ENCODE data around the gene EEIG1. TPM values are rescaled to one million over a fixed set of nuclear protein-coding genes. Genes with fewer than 3 reads are reported as not detected.

The EEIG1 gene
- polyA plus RNA-seq, 1 donor, result 19.2 TPM

- no peak for DNase-seq (ENCODE audit: low read depth)
These were observed 20.9 kb downstream of the EEIG1 start for GRCh38 chr9:127959841-127960409.

- DNase-seq (ENCODE audit: low read depth), result no peak
These were observed 21.4 kb downstream of the EEIG1 start for GRCh38 chr9:127959398-127959797.

DNA sequence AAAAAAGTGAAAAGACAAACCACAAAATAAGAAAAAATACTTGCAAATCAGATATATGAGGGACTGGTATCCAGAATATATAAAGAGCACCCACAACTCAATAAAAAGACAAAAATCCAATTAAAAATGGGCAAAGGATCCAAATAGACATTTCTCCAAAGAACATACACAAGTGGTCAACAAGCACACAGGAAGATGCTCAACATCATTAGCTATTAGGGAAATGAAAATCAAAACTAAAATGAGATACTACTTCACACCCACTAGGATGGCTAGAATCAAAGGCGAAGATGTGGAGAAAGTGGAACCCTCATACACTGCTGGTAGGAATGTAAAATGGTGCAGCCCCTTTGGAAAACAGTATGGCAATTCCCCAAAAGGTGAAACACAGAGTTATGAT lies 22.1 kb downstream of the EEIG1 start:
- DNase-seq (ENCODE audit: low read depth), result no peak

DNA sequence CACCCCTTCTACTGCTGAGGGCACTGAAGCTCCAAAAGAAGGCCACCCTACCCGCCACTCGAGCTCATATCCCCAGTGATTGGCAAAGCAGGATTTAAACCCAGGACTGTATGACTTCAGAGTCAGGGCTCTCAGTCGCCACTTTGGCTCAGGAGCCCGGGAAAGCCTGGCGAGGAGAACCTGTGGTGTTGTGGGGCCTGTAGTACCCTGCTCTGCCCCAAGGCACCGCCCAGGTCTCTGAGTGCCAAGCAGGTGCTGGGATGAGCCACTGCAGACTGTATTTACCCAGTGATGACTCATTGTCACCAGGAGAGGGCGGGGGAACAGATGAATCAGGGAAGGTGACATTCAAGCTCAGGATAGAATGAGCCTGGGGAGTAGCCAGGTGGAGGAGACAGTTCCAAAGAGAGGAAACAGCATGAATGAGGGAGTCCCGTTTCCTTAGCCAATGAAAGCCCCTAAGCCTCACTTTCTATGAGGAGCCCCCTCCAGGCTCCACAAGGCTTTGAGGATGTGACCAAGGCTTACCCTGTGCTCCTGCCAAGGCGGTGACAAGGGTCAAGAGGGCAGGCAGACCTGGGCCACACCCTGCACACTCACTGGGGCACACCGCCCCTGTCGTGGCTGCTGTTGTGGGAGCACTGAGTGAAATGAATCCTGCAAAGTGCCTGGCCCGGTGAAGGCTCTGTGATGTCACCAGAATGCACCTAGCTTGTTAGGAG lies 25.3 kb downstream of the EEIG1 start:
- DNase-seq (ENCODE audit: low read depth), result no peak

DNA sequence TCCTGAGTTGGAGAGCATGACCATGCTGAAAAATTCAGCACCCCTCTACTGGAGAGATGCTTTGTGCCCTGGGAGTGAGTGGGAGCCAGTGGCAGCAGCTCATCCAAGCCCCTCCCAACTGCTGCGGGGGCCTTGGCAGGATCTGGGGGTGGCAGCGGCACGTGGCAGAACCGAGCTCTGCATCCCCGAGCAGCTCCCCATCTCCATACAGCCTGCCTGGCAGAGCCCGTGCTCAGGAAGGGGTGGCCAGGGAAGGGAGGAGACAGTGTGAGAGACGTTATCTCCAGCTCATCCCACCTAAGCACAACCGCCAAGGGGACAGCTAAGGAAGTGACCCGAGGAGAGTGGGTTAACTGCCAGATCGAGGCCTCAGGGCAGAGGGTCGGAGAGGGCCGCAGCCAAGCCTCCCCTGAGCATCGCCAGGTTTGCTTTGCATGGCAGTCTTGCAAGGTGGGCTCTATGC lies 25.9 kb downstream of the EEIG1 start:
- no peak for DNase-seq (ENCODE audit: low read depth)

GRCh38 chr9:127953768-127954505 lies 26.9 kb downstream of the EEIG1 start:
- DNase-seq (ENCODE audit: low read depth), result no peak

- no peak for DNase-seq (ENCODE audit: low read depth)
These were observed 27.6 kb downstream of the EEIG1 start for GRCh38 chr9:127953154-127953553.

DNA sequence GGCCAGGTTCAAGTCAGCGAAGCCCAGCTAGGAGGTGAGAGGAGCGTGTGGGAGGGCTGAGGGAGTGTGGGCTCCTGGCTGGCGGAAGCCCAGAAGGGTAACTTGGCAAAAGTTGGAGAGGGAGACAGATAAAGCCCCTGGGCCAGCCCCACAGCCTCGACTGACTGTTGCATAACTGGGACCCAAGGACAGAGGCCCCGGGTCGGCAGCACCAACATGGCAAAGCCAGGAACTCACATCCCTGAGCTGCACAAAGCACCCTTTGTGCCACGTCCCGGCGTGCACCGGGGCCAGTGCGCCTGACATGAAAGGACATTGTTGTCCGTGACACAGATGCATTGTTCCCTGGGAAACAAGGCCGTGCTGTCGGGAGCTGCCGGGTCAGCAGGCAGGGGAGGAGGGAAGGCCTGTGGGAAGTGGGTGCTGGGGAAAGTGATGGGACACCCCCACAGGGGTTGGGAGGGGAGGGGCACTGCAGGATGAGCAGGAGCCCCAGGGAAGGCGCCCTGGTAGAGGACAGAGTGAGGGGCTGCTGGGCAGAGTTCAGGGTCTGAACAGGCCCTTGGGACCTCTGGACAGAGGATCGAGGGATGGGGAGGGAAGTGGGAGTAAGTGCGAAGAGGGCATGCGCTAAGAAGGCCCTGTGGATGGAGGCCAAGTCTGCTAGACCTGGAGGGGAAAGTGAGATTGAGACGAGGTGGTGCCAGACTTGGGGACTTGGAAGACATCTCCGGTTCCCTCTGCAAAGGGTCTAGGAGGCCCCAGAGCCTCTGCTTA lies 30.1 kb downstream of the EEIG1 start:
- no peak for DNase-seq (ENCODE audit: low read depth)

DNA sequence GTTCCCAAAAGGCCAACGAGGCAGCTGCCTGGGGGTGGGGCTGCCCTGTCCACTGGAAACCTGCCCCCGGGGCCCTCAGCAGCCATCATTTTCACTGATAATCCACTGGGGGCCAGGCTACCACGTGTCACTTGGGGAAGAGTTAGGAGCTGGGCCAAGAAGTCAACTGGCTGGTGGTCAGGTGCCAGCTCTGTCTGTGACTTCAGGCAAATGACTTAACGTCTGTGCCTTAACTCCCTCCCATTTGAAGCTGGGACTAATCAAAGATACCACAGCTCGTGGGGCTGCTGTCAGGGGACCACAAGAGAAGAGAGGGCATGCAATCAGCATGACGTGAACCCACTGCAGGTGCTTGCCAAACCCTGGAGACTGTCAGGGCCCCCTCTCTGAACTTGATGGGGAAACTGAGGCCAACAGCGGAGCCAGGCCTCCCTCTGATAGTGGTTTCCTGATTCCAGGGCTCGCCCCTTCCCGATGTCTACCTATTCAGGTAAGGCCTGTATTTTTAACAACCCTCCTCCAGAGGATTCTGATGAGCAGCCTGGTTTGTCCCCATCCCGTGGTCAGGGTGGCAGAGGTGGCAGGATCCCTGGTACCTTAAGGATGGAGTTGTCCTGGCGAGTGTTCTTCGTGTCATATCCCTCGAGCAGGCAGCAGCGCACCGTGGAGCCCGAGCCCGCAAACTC lies 30.8 kb downstream of the EEIG1 start:
- no peak for DNase-seq (ENCODE audit: low read depth)

GRCh38 chr9:127947841-127948710 lies 32.7 kb downstream of the EEIG1 start:
- no peak for DNase-seq (ENCODE audit: low read depth)

DNA sequence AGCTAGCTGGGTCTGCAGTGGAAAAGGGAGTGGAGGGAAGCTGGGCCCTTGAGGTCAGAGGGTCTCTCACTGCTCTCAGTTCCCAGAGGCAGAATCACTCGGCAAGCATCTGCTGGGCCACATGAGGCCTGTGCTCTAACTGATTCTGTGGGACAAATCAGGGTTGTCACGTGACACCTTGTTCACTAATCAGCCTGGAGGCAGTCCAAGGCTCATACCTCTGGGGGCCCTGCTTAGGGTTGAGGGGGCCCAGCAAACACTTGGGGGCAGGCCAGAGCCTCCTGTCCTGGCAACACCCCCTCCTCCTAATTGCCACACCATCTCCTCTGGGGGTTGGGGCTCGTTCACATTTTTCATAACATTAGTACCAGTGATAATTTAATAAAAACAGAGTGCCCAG lies 34.1 kb downstream of the EEIG1 start:
- DNase-seq (ENCODE audit: low read depth), result no peak

DNA sequence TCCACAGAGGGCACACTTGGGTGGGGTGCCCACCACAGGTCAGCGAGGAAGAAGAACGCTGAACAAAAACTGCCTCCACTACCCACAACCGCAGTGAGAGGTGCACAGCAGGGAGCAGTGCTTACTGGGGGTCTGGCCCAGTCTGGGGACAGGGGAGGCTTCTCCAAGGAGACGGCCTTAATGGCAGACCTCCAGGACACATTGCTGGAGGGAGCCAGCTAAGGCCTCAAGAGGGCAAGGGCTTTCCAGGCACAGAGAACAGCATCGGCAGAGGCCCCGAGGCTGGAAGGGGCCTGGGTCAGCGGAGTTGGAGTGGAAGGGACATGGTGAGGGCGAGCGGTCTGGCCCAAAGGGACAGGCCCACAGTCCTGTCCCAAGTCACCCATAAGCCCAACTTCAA lies 34.8 kb downstream of the EEIG1 start:
- no peak for DNase-seq (ENCODE audit: low read depth)

DNA sequence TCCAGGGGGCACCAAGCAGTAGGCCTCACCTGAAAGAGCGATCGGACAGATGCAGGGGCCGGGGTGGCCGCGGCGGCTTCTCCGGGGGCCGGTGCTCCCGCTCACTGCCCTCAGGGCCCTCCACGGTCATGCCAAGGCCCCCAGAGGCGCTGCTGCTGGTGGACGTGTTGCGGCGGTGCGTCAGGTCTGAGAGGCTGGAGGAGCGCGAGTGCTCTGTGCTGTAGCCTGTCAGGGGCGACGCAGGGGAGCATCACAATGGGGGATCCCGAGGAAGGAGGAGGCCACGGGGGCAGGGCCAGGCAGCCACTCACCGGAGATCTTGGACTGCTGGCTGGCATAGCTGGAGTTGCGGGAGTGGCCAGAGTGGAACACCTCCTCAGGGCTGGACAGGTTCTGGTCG lies 35.5 kb downstream of the EEIG1 start:
- DNase-seq (ENCODE audit: low read depth), result no peak

DNA sequence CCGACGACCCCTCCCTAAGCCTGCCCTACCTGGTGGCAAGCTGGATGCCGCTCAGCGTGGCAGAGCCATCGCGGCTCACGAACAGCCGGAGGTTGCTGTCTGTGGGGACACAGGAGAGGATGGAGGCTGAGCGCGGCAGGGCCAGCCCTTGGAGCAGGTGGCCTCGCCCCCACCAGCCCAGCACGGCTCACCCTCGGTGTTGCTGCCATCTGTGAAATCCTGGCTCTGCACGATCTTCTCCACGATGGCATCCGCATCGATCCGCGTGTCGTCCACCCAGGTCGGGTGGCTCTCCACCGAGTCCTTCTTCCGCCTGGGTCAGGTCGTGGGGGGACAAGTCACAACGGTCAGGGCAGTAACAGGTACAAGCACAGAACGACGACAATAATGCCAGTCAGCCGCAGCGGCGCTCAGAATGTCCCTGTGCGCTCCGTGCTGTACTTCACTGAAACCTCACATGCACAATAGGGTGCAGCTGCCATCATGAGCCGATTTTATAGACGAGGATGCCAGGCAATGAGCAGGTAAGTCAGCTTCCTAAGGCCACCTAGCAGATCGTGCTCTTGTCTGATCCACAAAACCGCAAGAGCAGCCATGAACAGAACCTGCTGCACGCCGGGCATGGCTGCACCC lies 36.1 kb downstream of the EEIG1 start:
- DNase-seq (ENCODE audit: low read depth), result no peak

DNA sequence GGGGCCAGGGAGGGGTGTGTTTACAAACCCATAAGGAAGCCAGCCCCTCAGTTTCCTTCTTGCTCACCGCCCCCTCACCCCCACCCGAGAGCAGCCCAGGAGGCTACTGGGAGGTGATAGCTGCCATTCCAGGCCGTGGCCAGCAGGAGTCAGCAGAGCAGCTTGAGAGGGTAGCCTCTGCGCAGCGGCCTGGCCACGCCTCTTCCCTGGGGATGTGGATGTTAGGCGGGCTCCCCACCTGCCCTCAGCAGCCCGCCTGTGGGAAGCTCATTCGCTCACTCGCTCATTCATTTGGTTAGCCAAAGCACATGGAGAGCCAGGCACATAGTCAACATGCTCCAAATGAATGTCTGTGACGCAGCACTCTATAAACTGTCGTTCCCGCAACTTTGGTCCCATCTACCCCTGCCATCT lies 37.1 kb downstream of the EEIG1 start:
- no peak for DNase-seq (ENCODE audit: low read depth)

DNA sequence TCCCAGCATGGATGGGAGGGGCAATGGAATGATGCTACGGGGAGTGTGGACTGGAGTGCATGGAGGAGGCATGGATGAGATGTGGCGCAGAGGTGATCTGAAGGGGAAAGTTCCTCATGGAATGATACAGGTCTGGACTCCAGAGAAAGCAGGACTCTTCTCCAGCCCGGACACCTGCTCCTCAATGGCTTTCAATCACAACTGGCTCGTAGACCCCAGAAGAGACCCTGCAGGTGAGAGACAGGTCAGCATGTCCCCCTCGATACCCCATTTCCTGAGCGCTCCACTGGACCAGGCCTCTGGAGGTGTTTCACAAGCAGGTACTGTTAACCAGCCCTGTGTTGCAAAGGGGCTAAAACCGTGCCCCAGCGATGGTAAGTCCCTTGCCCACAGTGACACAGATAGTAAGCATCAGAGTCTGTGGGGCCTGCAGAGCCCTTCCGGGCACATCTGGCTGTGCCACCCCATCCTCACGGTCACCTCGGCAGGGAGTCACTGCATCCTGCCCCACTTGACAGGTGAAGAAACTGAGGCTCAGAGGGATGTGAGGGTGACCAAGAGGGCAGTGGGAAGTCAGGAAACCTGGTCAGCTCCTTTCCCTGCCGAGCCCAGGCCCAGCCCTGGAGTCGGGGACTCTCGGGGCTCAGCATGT lies 37.7 kb downstream of the EEIG1 start:
- DNase-seq (ENCODE audit: low read depth), result no peak

GRCh38 chr9:127942216-127943010 lies 38.4 kb downstream of the EEIG1 start:
- no peak for DNase-seq (ENCODE audit: low read depth)

DNA sequence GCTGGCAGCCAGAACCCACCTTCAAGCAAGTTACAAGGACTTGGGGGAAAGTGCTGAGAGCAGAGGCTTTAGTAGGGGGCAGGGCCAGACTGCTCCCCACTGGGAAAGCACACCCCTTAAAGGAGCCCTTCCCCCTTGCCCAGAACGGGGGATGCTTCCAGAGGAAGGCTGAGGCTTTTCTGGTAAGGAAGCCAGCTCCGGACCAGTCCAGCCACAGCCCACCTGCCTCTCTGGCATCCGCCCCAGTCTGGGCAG lies 38.9 kb downstream of the EEIG1 start:
- no peak for DNase-seq (ENCODE audit: low read depth)
